SJSA1 (cell line): ENCODE measurements around the gene HAPLN3. TPM values are rescaled to one million over a fixed set of nuclear protein-coding genes. Genes with fewer than 3 reads are reported as not detected.

Experiments used
- DNase-seq, 2 experiments: peaks; one replicate each; pipeline ENCODE4 v3.0.0-alpha.2; 2015 to 2020; ENCODE audit warnings: low spot score in 2 of 2, low read depth in 1 of 2
- H3K27ac ChIP-seq: fragments of 250-450 bp; sonication (Bioruptor Pico); 2 replicates; pipeline ENCODE4 v1.5.1; 2020; ENCODE audit warnings: mild to moderate bottlenecking, moderate library complexity
- H3K27me3 ChIP-seq: fragments of 250-450 bp; sonication (Bioruptor Pico); replicated peaks from 2 replicates; pipeline ENCODE4 v1.5.1; 2020; ENCODE audit warnings: mild to moderate bottlenecking, moderate library complexity
- H3K36me3 ChIP-seq: fragments of 250-450 bp; sonication (Bioruptor Pico); 2 replicates; pipeline ENCODE4 v1.5.1; 2020; ENCODE audit warnings: mild to moderate bottlenecking
- H3K4me1 ChIP-seq: fragments of 250-450 bp; sonication (Bioruptor Pico); replicated peaks from 2 replicates; pipeline ENCODE4 v1.6.1; 2021; ENCODE audit warnings: mild to moderate bottlenecking
- H3K4me3 ChIP-seq: fragments of 250-450 bp; sonication (Bioruptor Pico); 2 replicates; pipeline ENCODE4 v1.5.1; 2020; ENCODE audit warnings: mild to moderate bottlenecking
- H3K9me3 ChIP-seq: fragments of 250-450 bp; sonication (Bioruptor Pico); replicated peaks from 2 replicates; pipeline ENCODE4 v1.5.1; 2020; ENCODE audit warnings: mild to moderate bottlenecking
- total RNA-seq: library from RNA; depleted of rRNA; stranded (reverse); fragments of >200 nt; shearing (Covaris generic); gene quantifications from 2 replicates; pipeline ENCODE4 v1.2.3, GENCODE V29; 2014

HAPLN3 gene
- total RNA-seq, 1 experiment from 2014 or later, result 11.9 TPM

DNA sequence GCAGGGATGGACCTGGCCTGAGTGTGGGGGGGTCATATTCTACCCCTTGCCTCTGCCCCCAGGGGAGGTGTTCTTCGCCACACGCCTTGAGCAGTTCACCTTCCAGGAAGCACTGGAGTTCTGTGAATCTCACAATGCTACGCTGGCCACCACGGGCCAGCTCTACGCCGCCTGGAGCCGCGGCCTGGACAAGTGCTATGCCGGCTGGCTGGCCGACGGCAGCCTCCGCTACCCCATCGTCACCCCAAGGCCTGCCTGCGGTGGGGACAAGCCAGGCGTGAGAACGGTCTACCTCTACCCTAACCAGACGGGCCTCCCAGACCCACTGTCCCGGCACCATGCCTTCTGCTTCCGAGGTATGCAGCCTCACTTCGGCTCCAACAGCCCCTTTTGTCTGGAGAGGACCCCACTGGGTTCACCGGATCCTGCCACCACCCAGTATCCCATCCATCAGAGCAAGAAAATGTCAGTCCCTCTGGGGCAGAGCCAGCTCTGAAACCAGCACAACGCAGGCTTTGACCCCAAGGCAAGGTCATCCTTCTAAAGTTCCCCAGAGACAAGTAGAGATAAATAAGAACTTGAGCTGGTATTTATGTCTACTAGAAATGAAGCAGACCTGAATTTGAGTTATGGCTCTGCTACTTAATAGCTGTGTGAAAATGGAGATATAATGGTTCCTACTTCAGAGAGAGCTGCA is 45.8 kb downstream of the HAPLN3 start:
- no peaks in the 10 kb centered on the region for H3K4me1 ChIP-seq
- no peaks in the 10 kb centered on the region for H3K36me3 ChIP-seq
- H3K4me3 ChIP-seq, result no peak overlapping the region
- 0 out of 2 replicates have a peak, but pooled peaks cover 7% of the 10 kb centered on the region for H3K27me3 ChIP-seq
- DNase-seq, result no peak
- H3K27ac ChIP-seq, result no peak overlapping the region
- no peaks in the 10 kb centered on the region for H3K9me3 ChIP-seq

DNA sequence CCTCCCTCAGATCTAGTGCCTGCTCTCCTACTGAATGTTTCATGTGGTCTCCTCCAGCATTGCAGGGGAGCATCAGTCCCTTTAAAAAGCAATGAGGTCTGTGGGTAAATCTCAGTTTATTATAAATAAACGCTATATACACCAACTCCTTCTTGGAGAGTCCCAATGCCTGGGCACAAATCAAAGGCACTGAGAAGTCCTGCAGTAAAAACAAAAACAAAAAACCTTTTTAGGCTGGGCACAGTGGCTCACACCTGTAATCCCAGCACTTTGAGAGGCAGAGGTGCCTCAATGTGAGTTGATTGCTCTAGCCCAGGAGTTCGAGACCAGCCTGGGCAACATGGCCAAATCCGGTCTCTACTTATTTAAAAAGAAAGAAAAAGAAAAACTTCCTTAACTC is 47.1 kb downstream of the HAPLN3 start:
- no peak for DNase-seq
- no peak overlapping the region for H3K4me3 ChIP-seq
- no peaks in the 10 kb centered on the region for H3K4me1 ChIP-seq
- H3K27ac ChIP-seq, result no peak overlapping the region
- no peaks in the 10 kb centered on the region for H3K36me3 ChIP-seq
- H3K9me3 ChIP-seq, result no peaks in the 10 kb centered on the region
- 0 out of 2 replicates have a peak, but pooled peaks cover 7% of the 10 kb centered on the region for H3K27me3 ChIP-seq

DNA sequence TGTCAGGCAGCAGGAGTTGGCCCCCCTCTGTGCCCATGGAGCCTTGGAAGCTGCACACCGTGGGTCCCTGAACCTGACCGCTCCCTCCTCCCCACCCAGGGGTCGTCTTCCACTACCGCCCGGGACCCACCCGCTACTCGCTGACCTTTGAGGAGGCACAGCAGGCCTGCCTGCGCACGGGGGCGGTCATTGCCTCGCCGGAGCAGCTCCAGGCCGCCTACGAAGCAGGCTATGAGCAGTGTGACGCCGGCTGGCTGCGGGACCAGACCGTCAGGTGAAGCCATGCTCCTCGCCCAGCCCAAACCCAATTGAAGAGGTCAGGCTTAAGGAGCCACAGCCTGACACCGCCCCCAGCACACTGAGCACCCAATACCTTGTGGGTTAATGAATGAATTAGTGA is 48.2 kb downstream of the HAPLN3 start:
- DNase-seq, result no peak
- no peak overlapping the region for H3K27ac ChIP-seq
- no peaks in the 10 kb centered on the region for H3K4me1 ChIP-seq
- no peak overlapping the region for H3K4me3 ChIP-seq
- no peaks in the 10 kb centered on the region for H3K36me3 ChIP-seq
- H3K9me3 ChIP-seq, result no peaks in the 10 kb centered on the region
- 0 out of 2 replicates have a peak, but pooled peaks cover 7% of the 10 kb centered on the region for H3K27me3 ChIP-seq

DNA sequence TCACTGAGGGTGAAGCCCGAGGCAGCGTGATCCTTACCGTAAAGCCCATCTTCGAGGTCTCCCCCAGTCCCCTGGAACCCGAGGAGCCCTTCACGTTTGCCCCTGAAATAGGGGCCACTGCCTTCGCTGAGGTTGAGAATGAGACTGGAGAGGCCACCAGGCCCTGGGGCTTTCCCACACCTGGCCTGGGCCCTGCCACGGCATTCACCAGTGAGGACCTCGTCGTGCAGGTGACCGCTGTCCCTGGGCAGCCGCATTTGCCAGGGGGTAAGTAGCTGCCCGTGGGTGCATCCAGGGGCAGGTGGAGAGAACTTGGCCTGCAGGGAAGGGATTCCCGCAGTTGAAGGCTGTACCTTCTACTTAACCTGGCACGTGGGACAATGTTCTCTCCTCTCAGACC is 49.7 kb downstream of the HAPLN3 start:
- H3K36me3 ChIP-seq, result no peaks in the 10 kb centered on the region
- H3K27ac ChIP-seq, result no peak overlapping the region
- no peaks in the 10 kb centered on the region for H3K9me3 ChIP-seq
- 0 out of 2 replicates have a peak, but pooled peaks cover 7% of the 10 kb centered on the region for H3K27me3 ChIP-seq
- no peaks in the 10 kb centered on the region for H3K4me1 ChIP-seq
- H3K4me3 ChIP-seq, result no peak overlapping the region
- no peak for DNase-seq

DNA sequence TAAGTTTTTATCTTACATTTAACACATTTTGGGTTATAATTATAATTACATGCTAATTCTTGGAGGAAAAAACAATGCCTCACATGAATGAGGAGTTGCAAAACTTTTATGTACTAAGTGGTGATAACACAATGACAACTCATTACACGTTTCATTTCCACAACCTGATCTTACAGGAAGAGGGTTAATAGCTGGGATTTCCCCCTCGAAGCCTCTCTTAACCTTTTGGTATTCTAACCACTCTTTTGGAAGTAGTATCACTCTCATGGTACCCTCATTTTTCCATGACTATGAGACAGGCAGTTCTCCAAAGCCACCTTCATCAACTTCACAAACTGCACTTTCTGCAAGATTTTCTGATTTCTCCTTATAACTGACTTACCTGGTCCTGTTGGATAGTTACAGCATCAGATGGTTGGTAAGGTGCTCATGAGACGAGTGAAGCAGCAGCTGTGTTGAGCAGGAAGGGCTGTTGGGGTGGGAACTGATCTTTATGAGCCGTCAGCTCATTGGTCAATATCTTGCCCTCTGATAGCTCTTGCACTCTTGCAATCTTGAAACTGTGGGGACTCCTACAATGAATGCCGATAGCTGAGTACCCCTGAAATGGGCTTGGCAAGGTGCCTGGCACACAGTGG is 50.5 kb downstream of the HAPLN3 start:
- Histone ChIP-seq H3K27ac (no peak overlapping the region), H3K27me3 (0 out of 2 replicates have a peak, but pooled peaks cover 7% of the 10 kb centered on the region), H3K36me3 (no peaks in the 10 kb centered on the region), H3K4me1 (no peaks in the 10 kb centered on the region), H3K9me3 (no peaks in the 10 kb centered on the region), H3K4me3 (no peak overlapping the region)
- DNase-seq, result no peak

DNA sequence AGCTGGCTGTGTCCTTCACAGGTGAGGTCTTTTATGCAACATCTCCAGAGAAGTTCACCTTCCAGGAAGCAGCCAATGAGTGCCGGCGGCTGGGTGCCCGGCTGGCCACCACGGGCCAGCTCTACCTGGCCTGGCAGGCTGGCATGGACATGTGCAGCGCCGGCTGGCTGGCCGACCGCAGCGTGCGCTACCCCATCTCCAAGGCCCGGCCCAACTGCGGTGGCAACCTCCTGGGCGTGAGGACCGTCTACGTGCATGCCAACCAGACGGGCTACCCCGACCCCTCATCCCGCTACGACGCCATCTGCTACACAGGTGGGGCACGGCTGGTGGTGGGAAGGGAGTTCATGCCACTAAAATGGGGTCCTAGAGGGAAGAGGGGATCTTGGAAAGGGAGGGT is 52.0 kb downstream of the HAPLN3 start:
- H3K27ac ChIP-seq, result no peak overlapping the region
- no peaks in the 10 kb centered on the region for H3K36me3 ChIP-seq
- no peaks in the 10 kb centered on the region for H3K4me1 ChIP-seq
- no peaks in the 10 kb centered on the region for H3K9me3 ChIP-seq
- H3K4me3 ChIP-seq, result no peak overlapping the region
- 0 out of 2 replicates have a peak, but pooled peaks cover 7% of the 10 kb centered on the region for H3K27me3 ChIP-seq
- no peak for DNase-seq

DNA sequence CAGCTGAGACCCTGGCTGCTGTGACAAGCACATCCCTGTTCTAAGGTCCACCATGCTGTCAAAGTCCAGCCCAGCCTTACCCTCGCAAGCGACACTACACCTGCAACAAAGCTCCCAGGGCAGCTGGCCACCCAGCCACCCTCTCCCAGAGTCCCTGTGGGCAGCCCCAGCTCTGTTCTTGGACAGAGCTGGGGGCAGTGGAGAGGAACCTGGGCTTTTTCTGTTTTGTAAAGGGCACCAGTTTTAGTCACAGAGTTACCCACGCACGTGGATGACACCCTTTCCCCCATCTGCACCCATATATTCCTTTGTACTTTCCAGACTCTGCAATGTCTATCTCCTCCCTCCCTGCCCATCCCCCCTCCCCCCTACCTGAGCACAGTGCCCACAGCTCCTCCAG is 53.2 kb downstream of the HAPLN3 start:
- no peaks in the 10 kb centered on the region for H3K4me1 ChIP-seq
- DNase-seq, result no peak
- 0 out of 2 replicates have a peak, but pooled peaks cover 3% of the 10 kb centered on the region for H3K27me3 ChIP-seq
- H3K36me3 ChIP-seq, result no peaks in the 10 kb centered on the region
- H3K4me3 ChIP-seq, result no peak overlapping the region
- H3K27ac ChIP-seq, result no peak overlapping the region
- no peaks in the 10 kb centered on the region for H3K9me3 ChIP-seq

DNA sequence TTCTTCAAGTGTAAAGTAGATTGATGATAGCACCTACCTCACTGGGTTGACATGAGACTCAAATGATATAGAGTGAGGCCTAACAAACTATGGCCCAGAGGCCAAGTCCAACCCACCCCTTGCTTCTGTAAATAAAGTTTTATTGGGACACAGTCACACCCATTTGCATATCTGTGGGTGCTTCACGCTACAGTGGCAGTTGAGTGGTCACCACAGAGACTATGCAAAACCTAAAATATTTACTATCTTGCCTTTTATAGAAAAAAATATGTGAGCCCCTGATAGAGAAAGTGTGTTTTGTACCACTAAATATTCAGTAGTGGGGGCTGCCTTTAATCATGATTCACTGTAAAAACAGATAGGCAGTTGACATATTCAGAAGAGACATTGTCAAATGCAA is 54.1 kb downstream of the HAPLN3 start:
- Histone ChIP-seq H3K27me3 (0 out of 2 replicates have a peak, but pooled peaks cover 1% of the 10 kb centered on the region), H3K4me1 (no peaks in the 10 kb centered on the region), H3K27ac (no peak overlapping the region), H3K4me3 (no peak overlapping the region), H3K36me3 (no peaks in the 10 kb centered on the region), H3K9me3 (no peaks in the 10 kb centered on the region)
- no peak for DNase-seq

DNA sequence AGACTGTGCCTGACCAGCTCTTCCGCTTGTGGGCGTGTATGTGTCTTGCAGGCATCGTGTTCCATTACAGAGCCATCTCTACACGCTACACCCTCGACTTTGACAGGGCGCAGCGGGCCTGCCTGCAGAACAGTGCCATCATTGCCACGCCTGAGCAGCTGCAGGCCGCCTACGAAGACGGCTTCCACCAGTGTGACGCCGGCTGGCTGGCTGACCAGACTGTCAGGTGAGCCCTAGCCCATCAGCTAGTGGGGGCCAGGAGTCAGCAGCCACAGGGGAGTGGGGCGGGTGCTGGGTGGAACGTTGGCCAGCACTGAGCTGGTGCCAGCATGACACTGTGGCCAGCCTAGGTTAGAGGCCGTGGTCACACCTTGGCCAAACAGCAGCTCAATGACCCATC is 55.4 kb downstream of the HAPLN3 start:
- H3K36me3 ChIP-seq, result no peaks in the 10 kb centered on the region
- H3K9me3 ChIP-seq, result no peaks in the 10 kb centered on the region
- no peaks in the 10 kb centered on the region for H3K4me1 ChIP-seq
- no peak overlapping the region for H3K27ac ChIP-seq
- DNase-seq, result no peak
- H3K27me3 ChIP-seq, result no peaks in the 10 kb centered on the region
- H3K4me3 ChIP-seq, result no peak overlapping the region

DNA sequence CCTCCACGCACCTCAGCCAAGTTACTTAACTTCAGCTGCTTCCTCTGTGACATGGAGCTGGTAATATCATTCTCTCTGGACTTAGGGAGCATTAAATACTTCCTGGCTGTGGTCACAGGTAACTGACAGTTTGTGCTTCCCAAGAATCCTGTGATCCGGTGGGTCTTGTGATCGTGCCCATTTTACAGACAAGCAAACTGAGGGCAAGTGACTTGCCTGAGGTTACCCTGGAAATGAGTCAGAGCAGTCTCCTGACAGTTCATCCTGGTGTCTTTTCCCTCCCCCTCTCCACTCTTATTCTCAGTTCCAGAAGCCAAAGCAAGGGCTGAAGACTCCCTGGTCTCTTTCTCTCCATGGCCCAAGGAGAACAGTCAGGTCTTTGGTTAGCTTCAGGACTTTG is 56.2 kb downstream of the HAPLN3 start:
- Histone ChIP-seq H3K27me3 (no peaks in the 10 kb centered on the region), H3K4me3 (no peak overlapping the region), H3K4me1 (no peaks in the 10 kb centered on the region), H3K36me3 (no peaks in the 10 kb centered on the region), H3K27ac (no peak overlapping the region), H3K9me3 (no peaks in the 10 kb centered on the region)
- DNase-seq, result no peak

DNA sequence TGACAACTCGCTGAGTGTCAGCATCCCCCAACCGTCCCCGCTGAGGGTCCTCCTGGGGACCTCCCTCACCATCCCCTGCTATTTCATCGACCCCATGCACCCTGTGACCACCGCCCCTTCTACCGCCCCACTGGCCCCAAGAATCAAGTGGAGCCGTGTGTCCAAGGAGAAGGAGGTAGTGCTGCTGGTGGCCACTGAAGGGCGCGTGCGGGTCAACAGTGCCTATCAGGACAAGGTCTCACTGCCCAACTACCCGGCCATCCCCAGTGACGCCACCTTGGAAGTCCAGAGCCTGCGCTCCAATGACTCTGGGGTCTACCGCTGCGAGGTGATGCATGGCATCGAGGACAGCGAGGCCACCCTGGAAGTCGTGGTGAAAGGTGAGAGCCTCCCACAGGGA is 56.7 kb downstream of the HAPLN3 start:
- Histone ChIP-seq H3K27me3 (no peaks in the 10 kb centered on the region), H3K27ac (no peak overlapping the region), H3K4me3 (no peak overlapping the region), H3K4me1 (no peaks in the 10 kb centered on the region), H3K9me3 (no peaks in the 10 kb centered on the region), H3K36me3 (no peaks in the 10 kb centered on the region)
- DNase-seq, result no peak

DNA sequence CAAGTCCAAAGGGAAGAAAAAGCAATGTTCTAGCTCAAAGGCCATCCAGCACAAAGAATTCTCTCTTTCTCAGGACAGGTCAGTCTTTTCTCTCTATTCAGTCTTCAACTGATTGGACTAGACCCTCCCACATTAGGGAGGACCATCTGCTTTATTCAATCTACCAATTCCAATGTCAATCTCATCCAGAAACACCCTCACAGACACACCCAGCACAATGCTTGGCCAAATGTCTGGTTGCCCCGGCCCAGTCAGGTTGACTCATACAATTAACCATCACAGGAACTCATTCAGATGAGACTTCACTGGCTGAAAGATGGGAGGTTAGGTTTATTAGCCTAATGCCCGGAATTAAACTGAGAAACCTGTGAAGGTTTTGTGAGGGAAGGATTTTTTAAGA is 59.7 kb downstream of the HAPLN3 start:
- no peaks in the 10 kb centered on the region for H3K27me3 ChIP-seq
- no peaks in the 10 kb centered on the region for H3K36me3 ChIP-seq
- no peak overlapping the region for H3K4me3 ChIP-seq
- H3K9me3 ChIP-seq, result no peaks in the 10 kb centered on the region
- H3K27ac ChIP-seq, result no peak overlapping the region
- DNase-seq, result no peak
- no peaks in the 10 kb centered on the region for H3K4me1 ChIP-seq

DNA sequence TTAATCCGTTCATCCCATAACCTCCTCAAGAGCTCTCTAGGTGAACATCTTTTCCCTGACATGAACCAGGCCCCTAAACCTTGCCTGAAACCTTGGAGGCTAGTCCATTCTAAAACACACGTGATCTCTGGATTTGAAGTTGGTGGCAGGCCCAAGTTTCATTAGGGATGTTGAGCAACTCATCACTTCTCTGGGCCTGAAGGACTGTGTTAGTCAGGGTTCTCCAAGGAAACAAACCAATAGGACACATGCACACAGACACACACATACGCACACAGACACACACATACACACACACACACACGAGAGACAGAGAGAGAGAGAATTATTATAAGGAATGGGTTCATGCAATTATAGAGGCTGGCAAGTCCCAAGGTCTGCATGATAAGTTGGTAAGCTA is 60.2 kb downstream of the HAPLN3 start:
- no peak overlapping the region for H3K4me3 ChIP-seq
- H3K4me1 ChIP-seq, result no peaks in the 10 kb centered on the region
- DNase-seq, result no peak
- no peaks in the 10 kb centered on the region for H3K36me3 ChIP-seq
- H3K9me3 ChIP-seq, result no peaks in the 10 kb centered on the region
- no peak overlapping the region for H3K27ac ChIP-seq
- no peaks in the 10 kb centered on the region for H3K27me3 ChIP-seq

DNA sequence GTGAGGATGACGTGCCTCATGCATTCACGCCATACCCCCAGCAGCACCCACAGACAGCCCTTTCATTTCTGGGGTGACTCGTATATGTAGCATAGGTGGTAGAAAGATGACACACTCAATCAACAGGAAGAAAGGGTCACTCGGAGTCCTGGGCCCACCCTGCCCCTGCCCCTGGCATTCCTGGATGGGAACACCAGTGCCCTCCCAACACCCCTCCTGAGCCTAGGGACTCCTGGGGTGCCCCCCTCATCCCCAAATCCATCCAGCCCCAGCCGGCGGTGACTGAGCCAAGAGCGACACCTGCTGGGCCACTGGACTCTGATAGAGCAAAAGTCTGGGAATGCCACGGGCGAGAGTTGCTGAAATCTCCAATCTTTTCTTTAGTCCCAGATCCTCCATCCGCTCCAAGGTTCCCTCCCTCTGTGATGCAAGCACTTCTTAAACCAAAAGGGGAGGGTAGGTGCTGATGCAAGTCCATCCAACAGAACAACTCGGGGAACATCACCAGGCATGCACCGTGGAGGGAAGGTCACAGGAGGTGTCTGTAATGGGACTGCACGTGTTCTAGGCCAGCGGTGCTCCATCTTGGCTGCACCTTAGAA is 61.0 kb downstream of the HAPLN3 start:
- Histone ChIP-seq H3K36me3 (no peaks in the 10 kb centered on the region), H3K9me3 (no peaks in the 10 kb centered on the region), H3K4me1 (no peaks in the 10 kb centered on the region), H3K4me3 (no peak overlapping the region), H3K27me3 (no peaks in the 10 kb centered on the region), H3K27ac (no peak overlapping the region)
- DNase-seq, result no peak
